ENCODE measurements around the gene EGFL8. TPM values are rescaled to one million over a fixed set of nuclear protein-coding genes. Genes with fewer than 3 reads are reported as not detected.

EGFL8 gene
- total and polyA plus RNA-seq, 9 of the 15 experiments (the other 6 are each of a cell fraction or from before 2014, with no cell fraction given), result 2.2 to 47.4 (median 14.2) TPM

DNA sequence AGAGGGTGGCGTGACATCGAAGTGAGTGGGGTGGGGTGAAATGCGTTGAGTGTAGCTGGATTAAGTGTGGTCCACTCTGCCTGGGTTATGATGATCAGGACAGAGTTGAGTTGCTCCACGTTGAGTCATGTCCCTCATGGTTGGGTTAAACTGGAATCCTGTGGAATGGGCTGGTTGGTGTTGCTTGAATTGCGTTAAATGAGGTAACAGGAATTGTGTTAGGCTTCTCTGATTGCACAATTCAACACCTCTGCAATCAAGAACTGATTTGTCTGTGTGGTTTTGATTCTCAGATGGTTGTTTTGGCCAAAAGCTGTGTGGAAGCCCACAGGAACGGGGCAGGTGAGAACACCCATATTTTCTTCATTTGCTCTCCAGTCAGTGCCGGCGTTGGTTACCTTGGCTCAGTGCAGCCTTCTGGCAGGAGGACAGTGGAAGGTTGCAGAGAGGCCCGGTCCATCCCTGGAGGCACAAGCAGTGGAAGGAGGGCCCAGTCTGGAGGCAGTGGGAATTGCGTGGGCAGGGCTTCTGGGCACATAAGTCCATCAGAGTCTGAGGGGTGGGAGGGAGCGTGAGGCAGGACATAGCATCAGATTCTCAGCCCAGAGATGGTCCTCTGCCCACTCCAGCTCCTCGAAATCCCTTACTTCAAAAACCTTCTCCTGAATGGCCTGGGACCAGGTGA, 47.8 kb downstream of the EGFL8 start:
- TF ChIP-seq NRF1 (conservative IDR thresholded peaks at IDR 0.05 in 1 of 2, IDR thresholded peaks at IDR 0.05 in 1 of 2) (0 out of 4 replicates have a peak, but pooled peaks of 1 of the 2 experiments have one; percentile 6), CEBPB (tag; IDR thresholded peaks at IDR 0.05) (peak; percentile 87), TRIM24 (IDR thresholded peaks at IDR 0.05) (peak; percentile 62 to 75; a peak in 2 of 4 replicates), ZNF197 (CRISPR knock-in tag; IDR thresholded peaks at IDR 0.05; ENCODE audit: low read depth) (no peak), CEBPG (CRISPR knock-in tag; IDR thresholded peaks at IDR 0.05) (peak; percentile 69), CEBPG (tag; conservative IDR thresholded peaks at IDR 0.05 in 1 of 2, IDR thresholded peaks at IDR 0.05 in 1 of 2) (peak; percentile 67 to 92), ZNF175 (CRISPR knock-in tag; IDR thresholded peaks at IDR 0.05; ENCODE audit: low read depth) (peak; percentile 6; the same call in 1 of the 2 replicates), RBFOX2 (IDR thresholded peaks at IDR 0.05; ENCODE audit: low read depth, low read length) (no peak)
- TF ChIP-seq, protein P1, sequence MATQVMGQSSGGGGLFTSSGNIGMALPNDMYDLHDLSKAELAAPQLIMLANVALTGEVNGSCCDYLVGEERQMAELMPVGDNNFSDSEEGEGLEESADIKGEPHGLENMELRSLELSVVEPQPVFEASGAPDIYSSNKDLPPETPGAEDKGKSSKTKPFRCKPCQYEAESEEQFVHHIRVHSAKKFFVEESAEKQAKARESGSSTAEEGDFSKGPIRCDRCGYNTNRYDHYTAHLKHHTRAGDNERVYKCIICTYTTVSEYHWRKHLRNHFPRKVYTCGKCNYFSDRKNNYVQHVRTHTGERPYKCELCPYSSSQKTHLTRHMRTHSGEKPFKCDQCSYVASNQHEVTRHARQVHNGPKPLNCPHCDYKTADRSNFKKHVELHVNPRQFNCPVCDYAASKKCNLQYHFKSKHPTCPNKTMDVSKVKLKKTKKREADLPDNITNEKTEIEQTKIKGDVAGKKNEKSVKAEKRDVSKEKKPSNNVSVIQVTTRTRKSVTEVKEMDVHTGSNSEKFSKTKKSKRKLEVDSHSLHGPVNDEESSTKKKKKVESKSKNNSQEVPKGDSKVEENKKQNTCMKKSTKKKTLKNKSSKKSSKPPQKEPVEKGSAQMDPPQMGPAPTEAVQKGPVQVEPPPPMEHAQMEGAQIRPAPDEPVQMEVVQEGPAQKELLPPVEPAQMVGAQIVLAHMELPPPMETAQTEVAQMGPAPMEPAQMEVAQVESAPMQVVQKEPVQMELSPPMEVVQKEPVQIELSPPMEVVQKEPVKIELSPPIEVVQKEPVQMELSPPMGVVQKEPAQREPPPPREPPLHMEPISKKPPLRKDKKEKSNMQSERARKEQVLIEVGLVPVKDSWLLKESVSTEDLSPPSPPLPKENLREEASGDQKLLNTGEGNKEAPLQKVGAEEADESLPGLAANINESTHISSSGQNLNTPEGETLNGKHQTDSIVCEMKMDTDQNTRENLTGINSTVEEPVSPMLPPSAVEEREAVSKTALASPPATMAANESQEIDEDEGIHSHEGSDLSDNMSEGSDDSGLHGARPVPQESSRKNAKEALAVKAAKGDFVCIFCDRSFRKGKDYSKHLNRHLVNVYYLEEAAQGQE (IDR thresholded peaks at IDR 0.05; ENCODE audit: borderline replicate concordance), result peak; percentile 51
- TF ChIP-seq, protein P1 (CRISPR knock-in tag; IDR thresholded peaks at IDR 0.05; ENCODE audit: low read depth), result no peak
- H3K27ac ChIP-seq (ENCODE audit: extremely low read depth, low read depth, low read length), result no peak overlapping the region
- peak overlapping the region; percentile 8; the same call in 1 of the 2 replicates for H2AFZ ChIP-seq (ENCODE audit: low read depth, low read length)
- FAIRE-seq (peak; percentile 65), ATAC-seq (peak; percentile 15; the same call in 1 of the 3 replicates), DNase-seq (ENCODE audit: extremely low read depth in 1 of 4, low spot score in 3 of 4) (no peak)
- BruUV-seq (replicated peaks), result no TSS peak
- in situ Hi-C loops (cut with MboI), result no loop called here
- H3K4me1 ChIP-seq (replicated peaks in 1 of 2; ENCODE audit: control insufficient read depth in 2 of 2, insufficient read depth in 2 of 2, low read length in 2 of 2), result peaks cover 10 to 13% of the 10 kb centered on the region in 2 experiments; a peak in 4 of 5 replicates
- CTCF ChIA-PET (ENCODE audit: low intra/inter-chr PET ratio), result no interaction called here
- H3K9me3 ChIP-seq (replicated peaks; ENCODE audit: control insufficient read depth, insufficient read depth, low read depth, low read length), result no peaks in the 10 kb centered on the region
- no peaks in the 10 kb centered on the region for H3K9me1 ChIP-seq (ENCODE audit: control insufficient read depth, insufficient read depth, low read length)
- H3K36me3 ChIP-seq (ENCODE audit: control insufficient read depth, insufficient read depth, low read length), result no peaks in the 10 kb centered on the region
- intact Hi-C loops (cut with micrococcal nuclease), result no loop called here
- H3K9ac ChIP-seq (ENCODE audit: insufficient read depth in 1 of 2, low read depth in 2 of 2, low read length in 2 of 2), result no peak overlapping the region
- 22% methylated on average over 12 of the region's 12 CpGs for WGBS (ENCODE audit: insufficient coverage, low coverage, missing lambda C conversion rate)
- peaks cover 0 to 14% of the 10 kb centered on the region in 2 experiments; a peak in 2 of 5 replicates for H3K27me3 ChIP-seq (ENCODE audit: control insufficient read depth in 2 of 2, insufficient read depth in 2 of 2, low read length in 2 of 2)
- POLR2A ChIA-PET, result interaction anchor here (2.6 kb wide), 1 partner anchor 16 kb away, joined by 9 read pairs; no protein-coding TSS in a partner anchor
- no peak overlapping the region for H3K4me3 ChIP-seq
- H4K20me1 ChIP-seq (replicated peaks; ENCODE audit: control insufficient read depth, insufficient read depth, low read length), result no peaks in the 10 kb centered on the region
- H3K79me2 ChIP-seq (ENCODE audit: control insufficient read depth, insufficient read depth, low read length), result no peaks in the 10 kb centered on the region
- H3K4me2 ChIP-seq (ENCODE audit: insufficient read depth, low read length), result no peak overlapping the region

Data from K562 (cell line).